Measurements from ENCODE around the gene TUBAL3. TPM values are rescaled to one million over a fixed set of nuclear protein-coding genes. Genes with fewer than 3 reads are reported as not detected.

The TUBAL3 gene
- total and polyA plus RNA-seq, 4 donors: 0.75 TPM; not detected in 3

DNA sequence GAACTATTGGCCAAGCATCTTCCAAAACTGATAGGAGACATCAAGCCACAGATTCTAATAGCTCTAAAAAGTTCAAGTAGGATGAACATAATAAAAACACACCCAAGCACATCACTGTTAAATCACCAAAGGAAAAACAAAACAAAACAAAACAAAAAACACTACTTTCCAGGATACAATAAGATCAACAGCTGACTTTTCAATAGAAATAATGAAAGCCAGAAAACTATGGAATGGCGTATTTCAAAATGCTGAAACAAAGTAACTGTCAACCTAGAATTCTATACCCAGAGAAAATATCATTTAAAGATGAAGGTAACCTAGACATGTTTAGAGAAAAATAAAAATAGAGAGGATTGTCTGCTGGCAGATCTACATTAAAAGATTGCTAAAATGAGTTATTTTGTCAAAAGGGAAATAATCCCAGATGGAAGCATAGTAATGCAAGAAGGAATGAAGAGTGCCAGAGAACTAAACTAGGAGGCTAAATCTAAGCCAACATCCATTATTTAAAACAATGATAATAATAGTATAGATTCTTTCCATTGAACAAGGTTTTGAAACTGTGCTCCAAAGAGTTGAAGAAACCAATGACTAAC, 13.9 kb downstream of the TUBAL3 start:
- no peak for DNase-seq (ENCODE audit: low spot score)
- 95% methylated on average over 1 of the region's 1 CpG for WGBS
- no peak overlapping the region for H3K4me3 ChIP-seq (ENCODE audit: low read depth in 1 of 3, low read length in 3 of 3)
- H3K27ac ChIP-seq (ENCODE audit: low read depth in 1 of 2, low read length in 2 of 2): no peak overlapping the region
- no peak overlapping the region for H3K9ac ChIP-seq (ENCODE audit: low read depth in 1 of 2, low read length in 2 of 2)
- no peaks in the 10 kb centered on the region for H3K27me3 ChIP-seq (ENCODE audit: control insufficient read depth in 4 of 4, insufficient read depth in 4 of 4, low read length in 3 of 4)
- no peaks in the 10 kb centered on the region for H3K4me1 ChIP-seq (ENCODE audit: control insufficient read depth in 4 of 4, insufficient read depth in 4 of 4, low read length in 3 of 4)
- peaks cover 0 to 15% (median 3%) of the 10 kb centered on the region in 4 donors for H3K9me3 ChIP-seq (ENCODE audit: control insufficient read depth in 4 of 4, low read length in 3 of 4)
- no peaks in the 10 kb centered on the region for H3K36me3 ChIP-seq (ENCODE audit: control insufficient read depth in 4 of 4, insufficient read depth in 3 of 4, low read depth in 1 of 4, low read length in 3 of 4)
- TF ChIP-seq FOXA2 (IDR thresholded peaks at IDR 0.05) (no peak), ZBTB33 (IDR thresholded peaks at IDR 0.05) (no peak), JUND (IDR thresholded peaks at IDR 0.05) (no peak), TAF1 (conservative IDR thresholded peaks at IDR 0.05) (no peak), SP1 (IDR thresholded peaks at IDR 0.05) (no peak), ATF3 (IDR thresholded peaks at IDR 0.05) (no peak)
- TF ChIP-seq, protein P1, sequence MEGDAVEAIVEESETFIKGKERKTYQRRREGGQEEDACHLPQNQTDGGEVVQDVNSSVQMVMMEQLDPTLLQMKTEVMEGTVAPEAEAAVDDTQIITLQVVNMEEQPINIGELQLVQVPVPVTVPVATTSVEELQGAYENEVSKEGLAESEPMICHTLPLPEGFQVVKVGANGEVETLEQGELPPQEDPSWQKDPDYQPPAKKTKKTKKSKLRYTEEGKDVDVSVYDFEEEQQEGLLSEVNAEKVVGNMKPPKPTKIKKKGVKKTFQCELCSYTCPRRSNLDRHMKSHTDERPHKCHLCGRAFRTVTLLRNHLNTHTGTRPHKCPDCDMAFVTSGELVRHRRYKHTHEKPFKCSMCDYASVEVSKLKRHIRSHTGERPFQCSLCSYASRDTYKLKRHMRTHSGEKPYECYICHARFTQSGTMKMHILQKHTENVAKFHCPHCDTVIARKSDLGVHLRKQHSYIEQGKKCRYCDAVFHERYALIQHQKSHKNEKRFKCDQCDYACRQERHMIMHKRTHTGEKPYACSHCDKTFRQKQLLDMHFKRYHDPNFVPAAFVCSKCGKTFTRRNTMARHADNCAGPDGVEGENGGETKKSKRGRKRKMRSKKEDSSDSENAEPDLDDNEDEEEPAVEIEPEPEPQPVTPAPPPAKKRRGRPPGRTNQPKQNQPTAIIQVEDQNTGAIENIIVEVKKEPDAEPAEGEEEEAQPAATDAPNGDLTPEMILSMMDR (IDR thresholded peaks at IDR 0.05; ENCODE audit: low read depth, low read length, missing input control): no peak

DNA sequence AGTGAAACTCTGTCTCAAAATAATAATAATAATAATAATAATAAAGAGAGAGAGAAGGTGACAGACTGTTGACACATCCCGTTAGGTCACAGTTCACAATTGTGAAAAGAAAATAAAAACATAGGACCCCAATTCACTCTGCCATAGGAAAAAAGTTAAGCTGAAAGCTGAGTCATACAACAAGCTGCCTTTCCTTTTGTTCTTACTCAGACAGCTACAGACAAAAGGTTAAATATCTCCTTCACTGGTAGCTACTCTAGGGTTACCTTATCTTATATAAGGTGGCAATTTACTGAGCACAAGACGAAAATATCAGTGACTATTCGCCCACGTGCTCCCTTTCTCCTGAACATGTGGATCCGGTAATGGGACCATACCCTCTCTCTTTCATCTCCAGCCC, 17.5 kb downstream of the TUBAL3 start:
- H3K9me3 ChIP-seq (ENCODE audit: control insufficient read depth in 4 of 4, low read length in 3 of 4): peaks cover 0 to 15% (median 3%) of the 10 kb centered on the region in 4 donors
- H3K36me3 ChIP-seq (ENCODE audit: control insufficient read depth in 4 of 4, insufficient read depth in 3 of 4, low read depth in 1 of 4, low read length in 3 of 4): no peaks in the 10 kb centered on the region
- 94% methylated on average over 5 of the region's 5 CpGs for WGBS
- TF ChIP-seq ZBTB33 (IDR thresholded peaks at IDR 0.05): no peak
- TF ChIP-seq NR2F2 (IDR thresholded peaks at IDR 0.05): no peak
- TF ChIP-seq YY1 (IDR thresholded peaks at IDR 0.05): no peak
- no peak for TF ChIP-seq EGR1 (IDR thresholded peaks at IDR 0.05; ENCODE audit: low read depth in 2 of 2)
- no peak for TF ChIP-seq JUND (IDR thresholded peaks at IDR 0.05)
- no peak for TF ChIP-seq ATF3 (IDR thresholded peaks at IDR 0.05)
- no peak for TF ChIP-seq MAX (IDR thresholded peaks at IDR 0.05)
- no peak for TF ChIP-seq FOXA2 (IDR thresholded peaks at IDR 0.05)
- TF ChIP-seq, protein P1 (IDR thresholded peaks at IDR 0.05; ENCODE audit: low read depth, low read length, missing input control): no peak
- no peak for TF ChIP-seq RAD21 (IDR thresholded peaks at IDR 0.05)
- no peak for DNase-seq (ENCODE audit: low spot score)
- H3K4me3 ChIP-seq (ENCODE audit: low read depth in 1 of 3, low read length in 3 of 3): no peak overlapping the region
- no peaks in the 10 kb centered on the region for H3K27me3 ChIP-seq (ENCODE audit: control insufficient read depth in 4 of 4, insufficient read depth in 4 of 4, low read length in 3 of 4)
- H3K9ac ChIP-seq (ENCODE audit: low read depth in 1 of 2, low read length in 2 of 2): no peak overlapping the region
- no peak overlapping the region for H3K27ac ChIP-seq (ENCODE audit: low read depth in 1 of 2, low read length in 2 of 2)
- H3K4me1 ChIP-seq (ENCODE audit: control insufficient read depth in 4 of 4, insufficient read depth in 4 of 4, low read length in 3 of 4): no peaks in the 10 kb centered on the region
